KOPT-K1 (cell line): ENCODE results near the gene SLC27A2.
A peak's percentile ranks its signal among the peaks of the same experiment; 100 is the strongest.

Experiments
- H3K27ac ChIP-seq: fragments of 200-600 bp; sonication (generic); 2 replicates; pipeline ENCODE4 v1.5.1; 2016; ENCODE audit warnings: antibody characterized with exemption, mild to moderate bottlenecking, low read depth, low read length; ENCODE audit not compliant: poor library complexity, severe bottlenecking
- H3K36me3 ChIP-seq: fragments of 200-600 bp; sonication (generic); 2 replicates; pipeline ENCODE4 v1.5.1; 2017; ENCODE audit warnings: antibody characterized with exemption, mild to moderate bottlenecking, low read length, moderate library complexity; ENCODE audit not compliant: insufficient read depth
- H3K9me3 ChIP-seq: fragments of 200-600 bp; sonication (generic); 2 replicates; pipeline ENCODE4 v1.5.1; 2017; ENCODE audit warnings: antibody characterized with exemption, low read length, mild to moderate bottlenecking; ENCODE audit not compliant: insufficient read depth, poor library complexity, severe bottlenecking

The SLC27A2 gene

DNA sequence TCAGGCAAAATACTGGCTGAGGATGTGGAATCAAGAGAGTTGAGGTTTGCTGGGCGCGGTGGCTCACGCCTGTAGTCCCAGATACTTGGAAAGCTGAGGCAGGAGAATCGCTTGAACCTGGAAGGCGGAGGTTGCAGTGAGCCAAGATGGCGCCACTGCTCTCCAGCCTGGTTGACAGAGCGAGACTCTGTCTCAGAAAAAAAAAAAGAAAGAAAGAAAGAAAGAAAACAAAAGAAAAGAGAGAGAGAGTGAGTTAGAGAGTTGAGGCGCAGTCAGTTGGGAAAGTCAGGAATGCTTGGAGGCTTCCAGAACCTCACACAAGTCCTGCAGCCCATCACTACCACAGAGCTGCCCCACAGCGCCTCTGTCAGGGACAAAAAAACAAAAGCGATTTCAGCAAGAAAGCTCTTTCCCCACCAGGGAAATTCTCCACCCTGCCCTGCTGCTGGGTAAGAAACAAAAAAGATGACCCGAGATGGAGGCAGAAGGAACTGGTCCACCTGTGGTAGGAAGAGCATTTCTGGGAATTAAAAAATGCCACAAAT, 69.7 kb downstream of the SLC27A2 start:
- no peaks in the 10 kb centered on the region for H3K9me3 ChIP-seq
- H3K36me3 ChIP-seq = no peaks in the 10 kb centered on the region

DNA sequence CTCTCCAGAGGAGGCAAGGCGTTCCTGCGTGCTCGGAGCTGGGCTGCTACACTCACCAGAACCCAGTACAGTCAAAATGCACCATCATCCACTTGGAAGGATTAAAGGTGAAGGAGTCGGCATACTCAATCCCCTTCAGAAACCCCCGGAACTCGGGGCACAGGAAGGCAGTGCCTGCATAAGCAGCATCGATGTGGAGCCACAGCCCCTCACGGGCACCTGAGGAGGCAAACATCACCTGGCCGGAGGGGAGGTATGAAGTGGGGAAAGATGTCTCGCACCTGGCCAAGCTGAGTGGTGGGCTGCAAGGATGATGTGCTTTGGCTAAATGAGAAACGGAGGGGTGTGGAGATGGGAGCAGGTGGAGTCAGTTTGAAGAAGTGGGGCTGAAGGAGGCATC, 70.6 kb downstream of the SLC27A2 start:
- H3K36me3 ChIP-seq = no peaks in the 10 kb centered on the region
- H3K9me3 ChIP-seq = no peaks in the 10 kb centered on the region
- no peak overlapping the region for H3K27ac ChIP-seq

More for the DNA sequence above, 69.7 kb downstream of the SLC27A2 start:
- no peak overlapping the region for H3K27ac ChIP-seq

DNA sequence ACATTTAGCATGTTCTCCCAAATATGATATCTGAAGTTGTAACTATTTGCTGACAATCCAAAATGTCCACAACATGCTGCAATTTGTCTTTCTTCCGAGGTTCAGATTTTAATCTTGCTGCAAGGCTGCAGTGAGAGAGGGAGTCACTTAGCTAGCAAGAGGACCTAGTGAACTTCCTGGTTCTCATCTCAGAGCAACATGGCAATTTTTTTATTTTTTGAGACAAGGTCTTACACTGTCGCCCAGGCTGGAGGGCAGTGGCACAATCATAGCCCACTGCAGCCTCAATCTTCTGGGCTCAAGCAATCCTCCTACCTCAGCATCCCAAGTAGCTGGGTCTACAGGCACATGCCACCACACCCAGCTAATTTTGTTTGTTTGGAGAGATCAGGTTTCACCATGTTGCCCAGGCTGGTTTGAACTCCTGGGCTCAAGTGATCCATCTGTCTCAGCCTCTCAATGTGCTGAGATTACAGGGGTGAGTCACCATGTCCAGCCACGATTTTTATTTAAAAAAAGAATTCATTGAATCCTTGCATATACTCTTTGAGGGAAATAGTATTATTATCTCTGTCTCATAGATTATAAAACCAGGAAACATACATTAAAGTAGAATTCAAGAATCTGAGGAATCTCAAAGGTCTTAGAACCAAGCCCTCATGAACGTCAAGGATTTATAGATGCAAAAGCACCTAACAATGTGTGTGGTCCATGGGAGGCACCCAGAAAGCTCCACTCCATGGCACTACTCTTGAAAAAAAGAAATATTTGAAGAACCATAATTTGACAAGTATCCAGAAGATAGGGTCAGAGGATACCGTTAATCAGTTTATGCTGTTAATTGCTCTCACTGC, 74.4 kb downstream of the SLC27A2 start:
- Histone ChIP-seq H3K27ac (no peak overlapping the region), H3K36me3 (no peaks in the 10 kb centered on the region), H3K9me3 (no peaks in the 10 kb centered on the region)

GRCh38 chr15:50257332-50257731, 75.3 kb downstream of the SLC27A2 start:
- Histone ChIP-seq H3K9me3 (no peaks in the 10 kb centered on the region), H3K27ac (no peak overlapping the region), H3K36me3 (no peaks in the 10 kb centered on the region)

GRCh38 chr15:50257924-50258323, 75.9 kb downstream of the SLC27A2 start:
- Histone ChIP-seq H3K27ac (no peak overlapping the region), H3K36me3 (no peaks in the 10 kb centered on the region), H3K9me3 (no peaks in the 10 kb centered on the region)

DNA sequence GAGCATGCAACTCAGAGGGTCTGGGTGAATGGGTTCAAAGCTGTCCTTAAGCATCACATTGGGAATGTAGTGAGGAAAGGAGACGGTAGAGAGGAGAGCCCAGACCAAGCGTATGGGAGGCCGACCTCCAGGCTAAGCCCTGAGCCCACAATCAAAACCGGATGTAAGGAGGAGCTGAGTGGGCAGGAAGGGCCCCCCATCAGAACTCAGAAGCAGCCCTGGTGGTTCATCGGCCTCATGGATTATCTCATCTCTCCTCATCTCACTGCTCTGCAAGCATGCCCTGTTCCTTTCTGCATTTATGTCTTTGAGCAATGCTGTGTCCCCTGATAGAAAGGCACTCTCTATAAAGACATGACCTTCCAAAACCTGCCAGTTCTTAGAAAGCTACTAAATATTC, 77.3 kb downstream of the SLC27A2 start:
- Histone ChIP-seq H3K27ac (no peak overlapping the region), H3K36me3 (no peaks in the 10 kb centered on the region), H3K9me3 (no peaks in the 10 kb centered on the region)

- Histone ChIP-seq H3K27ac (no peak overlapping the region), H3K9me3 (no peaks in the 10 kb centered on the region), H3K36me3 (no peaks in the 10 kb centered on the region)
Measured at GRCh38 chr15:50260969-50261496, 79.0 kb downstream of the SLC27A2 start.

DNA sequence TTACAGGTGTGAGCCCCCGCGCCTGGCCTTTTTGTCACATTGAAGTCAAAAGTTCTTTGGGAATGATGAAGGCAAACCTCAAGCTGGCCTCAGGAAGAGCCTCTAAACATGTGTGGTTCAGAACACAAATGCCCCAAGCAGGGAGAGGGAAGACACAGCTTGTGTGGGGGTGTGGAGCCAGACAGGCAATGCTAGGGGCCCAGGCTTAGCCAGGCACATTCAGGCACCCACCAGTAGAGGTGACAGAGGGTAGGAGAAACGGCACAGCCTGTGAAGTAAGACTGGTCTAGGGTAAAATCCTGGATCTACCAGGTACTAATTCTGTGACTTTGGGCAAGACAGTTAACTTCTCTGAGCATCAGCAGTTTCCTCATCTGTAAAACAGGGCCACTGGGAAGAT, 80.0 kb downstream of the SLC27A2 start:
- Histone ChIP-seq H3K9me3 (no peaks in the 10 kb centered on the region), H3K36me3 (no peaks in the 10 kb centered on the region), H3K27ac (peak overlapping the region; percentile 27)

DNA sequence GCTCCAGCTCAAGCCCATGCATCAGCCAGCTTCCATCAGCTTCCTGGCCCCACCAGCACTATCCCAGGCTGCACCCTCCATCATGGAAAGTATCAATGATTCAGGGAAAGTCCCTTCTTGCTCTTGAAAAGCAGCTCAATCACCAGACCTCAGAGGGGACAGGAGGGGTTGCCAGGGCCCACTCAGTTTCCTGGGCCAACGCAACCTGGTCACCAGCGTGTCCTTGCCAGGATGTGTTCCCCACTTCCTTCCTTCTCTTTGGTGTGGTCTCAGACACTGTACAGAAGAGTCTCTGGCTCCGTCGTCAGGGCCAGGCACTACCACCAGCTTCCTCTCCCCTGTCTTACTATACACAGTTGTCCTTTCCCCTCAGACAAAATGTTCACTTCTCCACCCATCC, 80.5 kb downstream of the SLC27A2 start:
- Histone ChIP-seq H3K27ac (peak overlapping the region; percentile 27), H3K36me3 (no peaks in the 10 kb centered on the region), H3K9me3 (no peaks in the 10 kb centered on the region)

GRCh38 chr15:50265620-50266019, 83.6 kb downstream of the SLC27A2 start, which contains the start of gene HDC:
Gene HDC (minus strand): TSS chr15:50265726. CDS start chr15:50265623, 103 bp downstream.
- Histone ChIP-seq H3K27ac (no peak within 1 kb of the TSS), H3K36me3 (no peaks in the 10 kb centered on the region), H3K9me3 (no peaks in the 10 kb centered on the region)

DNA sequence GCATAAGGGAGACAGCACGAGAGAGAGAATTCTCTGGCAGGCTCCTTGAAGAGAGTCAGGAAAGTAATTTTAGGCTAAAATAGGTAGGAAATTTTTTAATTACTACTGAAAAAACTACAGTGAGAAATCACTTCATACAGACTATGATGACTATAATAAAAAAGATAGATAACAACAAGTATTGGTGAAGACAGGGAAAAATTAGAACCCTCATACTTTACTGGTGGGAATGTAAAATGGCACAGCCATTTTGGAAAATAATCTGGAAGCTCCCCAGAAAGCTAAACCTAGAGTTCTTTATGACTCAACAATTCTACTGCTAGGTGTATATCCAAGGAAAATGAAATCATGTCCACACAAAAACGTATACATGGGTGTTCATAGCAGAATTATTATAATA, 85.6 kb downstream of the SLC27A2 start:
- Histone ChIP-seq H3K27ac (no peak overlapping the region), H3K36me3 (no peaks in the 10 kb centered on the region), H3K9me3 (no peaks in the 10 kb centered on the region)

- Histone ChIP-seq H3K36me3 (peaks cover 9% of the 10 kb centered on the region), H3K9me3 (no peaks in the 10 kb centered on the region), H3K27ac (no peak overlapping the region)
Measured at GRCh38 chr15:50275091-50275490, 93.1 kb downstream of the SLC27A2 start.

DNA sequence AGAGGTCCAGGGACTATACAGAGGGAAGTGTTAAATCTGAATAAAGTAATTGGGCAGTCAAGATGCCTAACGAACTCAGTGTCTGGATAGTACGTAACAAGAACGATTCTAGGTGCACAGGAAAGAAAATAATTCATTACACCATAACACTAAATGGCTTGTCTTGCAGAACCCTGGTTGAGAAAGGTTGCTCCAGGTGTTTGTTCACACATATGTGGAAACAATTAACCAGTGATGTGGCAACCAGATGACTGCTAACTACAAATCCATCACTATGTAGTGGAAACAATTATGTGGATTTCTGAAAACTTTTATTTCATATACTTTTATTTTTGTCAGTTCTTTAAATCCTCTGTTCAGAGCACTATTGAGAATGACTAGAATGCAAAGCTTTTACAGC, 93.9 kb downstream of the SLC27A2 start:
- Histone ChIP-seq H3K36me3 (peaks cover 9% of the 10 kb centered on the region), H3K9me3 (no peaks in the 10 kb centered on the region), H3K27ac (no peak overlapping the region)

GRCh38 chr15:50277370-50277769, 95.4 kb downstream of the SLC27A2 start:
- no peak overlapping the region for H3K27ac ChIP-seq
- H3K36me3 ChIP-seq = peaks cover 9% of the 10 kb centered on the region
- no peaks in the 10 kb centered on the region for H3K9me3 ChIP-seq

DNA sequence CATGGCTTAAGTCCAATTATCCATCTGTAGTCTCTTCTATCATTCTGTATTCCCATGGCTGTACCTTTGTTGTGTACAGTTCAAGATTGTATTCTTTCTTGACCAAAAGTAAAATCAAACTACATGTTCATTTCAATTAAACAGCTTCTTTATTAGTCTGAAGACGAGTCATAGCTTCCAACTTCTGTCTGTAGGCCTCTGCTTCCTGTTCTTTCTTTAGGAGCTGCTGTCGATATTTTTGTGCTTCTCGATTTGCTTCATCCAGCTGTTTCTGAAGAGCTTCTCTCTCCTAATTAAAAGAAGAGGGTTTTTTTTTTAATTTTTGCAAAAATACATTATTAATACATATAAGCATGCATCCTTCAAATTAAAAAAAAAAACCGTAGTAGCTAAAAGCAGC, 96.5 kb downstream of the SLC27A2 start:
- H3K36me3 ChIP-seq = peaks cover 9% of the 10 kb centered on the region
- H3K9me3 ChIP-seq = no peaks in the 10 kb centered on the region
- no peak overlapping the region for H3K27ac ChIP-seq

GRCh38 chr15:50280271-50280670, 98.3 kb downstream of the SLC27A2 start:
- Histone ChIP-seq H3K36me3 (peaks cover 24% of the 10 kb centered on the region), H3K9me3 (no peaks in the 10 kb centered on the region), H3K27ac (no peak overlapping the region)
